ENCODE results near the gene PIP4K2A. TPM values are rescaled to one million over a fixed set of nuclear protein-coding genes. Genes with fewer than 3 reads are reported as not detected.

PIP4K2A gene
- total RNA-seq, 6 donors from 2014 or later: 20.5 to 70.2 (median 34.4) TPM

DNA sequence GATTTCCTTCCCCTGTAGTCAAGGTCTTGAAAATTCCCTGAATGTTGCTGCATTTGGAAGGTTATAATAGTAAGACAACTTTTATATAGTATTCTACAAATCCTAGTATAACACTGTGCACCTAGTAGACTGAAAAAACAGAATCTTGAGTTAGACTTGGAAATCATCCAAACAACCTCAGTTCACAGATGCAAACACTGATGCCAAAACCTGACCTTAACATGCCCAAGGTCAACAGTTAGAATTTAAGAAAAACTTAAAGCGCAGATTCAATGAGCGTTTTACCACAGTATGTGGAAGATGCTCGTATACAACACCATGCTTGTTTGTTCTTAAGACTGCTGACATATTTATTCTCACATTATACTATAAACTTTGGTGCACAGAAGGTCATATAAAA, 3.0 kb downstream of the PIP4K2A start:
- Histone ChIP-seq H3K27ac (no peak overlapping the region), H3K9me3 (no peaks in the 10 kb centered on the region), H3K4me3 (peak overlapping the region in 1 of 4 donors; percentile 98), H3K27me3 (no peaks in the 10 kb centered on the region), H3K36me3 (no peaks in the 10 kb centered on the region), H3K4me1 (peaks cover 13 to 38% (median 30%) of the 10 kb centered on the region in 4 donors)
- ATAC-seq (ENCODE audit: low FRiP score in 2 of 2) (no peak), DNase-seq (no peak)
- 79 to 86% methylated on average over 3 of the region's 3 CpGs for WGBS, 2 donors
- TF ChIP-seq, protein P1, sequence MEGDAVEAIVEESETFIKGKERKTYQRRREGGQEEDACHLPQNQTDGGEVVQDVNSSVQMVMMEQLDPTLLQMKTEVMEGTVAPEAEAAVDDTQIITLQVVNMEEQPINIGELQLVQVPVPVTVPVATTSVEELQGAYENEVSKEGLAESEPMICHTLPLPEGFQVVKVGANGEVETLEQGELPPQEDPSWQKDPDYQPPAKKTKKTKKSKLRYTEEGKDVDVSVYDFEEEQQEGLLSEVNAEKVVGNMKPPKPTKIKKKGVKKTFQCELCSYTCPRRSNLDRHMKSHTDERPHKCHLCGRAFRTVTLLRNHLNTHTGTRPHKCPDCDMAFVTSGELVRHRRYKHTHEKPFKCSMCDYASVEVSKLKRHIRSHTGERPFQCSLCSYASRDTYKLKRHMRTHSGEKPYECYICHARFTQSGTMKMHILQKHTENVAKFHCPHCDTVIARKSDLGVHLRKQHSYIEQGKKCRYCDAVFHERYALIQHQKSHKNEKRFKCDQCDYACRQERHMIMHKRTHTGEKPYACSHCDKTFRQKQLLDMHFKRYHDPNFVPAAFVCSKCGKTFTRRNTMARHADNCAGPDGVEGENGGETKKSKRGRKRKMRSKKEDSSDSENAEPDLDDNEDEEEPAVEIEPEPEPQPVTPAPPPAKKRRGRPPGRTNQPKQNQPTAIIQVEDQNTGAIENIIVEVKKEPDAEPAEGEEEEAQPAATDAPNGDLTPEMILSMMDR (IDR thresholded peaks at IDR 0.05): no peak
- no peak for TF ChIP-seq POLR2AphosphoS5 (IDR thresholded peaks at IDR 0.05)
- TF ChIP-seq EP300 (IDR thresholded peaks at IDR 0.05): no peak
- TF ChIP-seq POLR2A (IDR thresholded peaks at IDR 0.05): no peak

DNA sequence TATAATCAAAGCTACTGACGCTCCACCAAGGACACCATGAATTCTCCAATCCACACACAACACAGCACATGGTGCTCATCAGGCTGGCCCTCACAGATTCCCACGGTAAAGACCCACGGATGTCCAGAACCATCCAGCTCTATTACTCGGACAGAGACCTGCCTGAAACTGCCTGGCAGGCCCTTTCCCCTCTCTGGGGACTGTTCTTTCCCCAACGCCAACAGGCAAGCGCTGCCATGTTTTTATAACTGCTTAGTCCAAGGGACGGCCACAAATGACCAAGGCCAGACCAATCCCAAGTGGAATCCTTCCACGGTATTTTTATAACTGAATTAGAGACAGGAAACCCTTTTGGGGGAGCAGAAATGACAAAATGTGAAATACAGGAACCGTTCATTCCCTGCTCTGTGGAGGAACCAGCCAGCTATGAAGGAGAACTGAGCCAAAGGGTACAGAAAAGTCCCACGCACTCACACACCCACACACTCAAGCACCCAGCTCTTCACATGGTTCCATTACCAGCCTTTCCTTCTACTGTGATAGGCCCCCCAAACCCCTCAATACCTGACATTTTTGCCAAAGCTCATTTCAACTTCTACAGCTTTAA, 4.1 kb downstream of the PIP4K2A start:
- Histone ChIP-seq H3K9me3 (no peaks in the 10 kb centered on the region), H3K27ac (no peak overlapping the region), H3K4me1 (peaks cover 13 to 35% (median 32%) of the 10 kb centered on the region in 4 donors), H3K4me3 (no peak overlapping the region), H3K27me3 (no peaks in the 10 kb centered on the region), H3K36me3 (no peaks in the 10 kb centered on the region)
- TF ChIP-seq POLR2AphosphoS5 (IDR thresholded peaks at IDR 0.05) (no peak), POLR2A (IDR thresholded peaks at IDR 0.05) (no peak), EP300 (IDR thresholded peaks at IDR 0.05) (no peak)
- TF ChIP-seq, protein P1 (IDR thresholded peaks at IDR 0.05): no peak
- WGBS, 2 donors: 78 to 81% methylated on average over 9 to 10 of the region's 10 CpGs
- DNase-seq (no peak), ATAC-seq (ENCODE audit: low FRiP score in 2 of 2) (no peak)

DNA sequence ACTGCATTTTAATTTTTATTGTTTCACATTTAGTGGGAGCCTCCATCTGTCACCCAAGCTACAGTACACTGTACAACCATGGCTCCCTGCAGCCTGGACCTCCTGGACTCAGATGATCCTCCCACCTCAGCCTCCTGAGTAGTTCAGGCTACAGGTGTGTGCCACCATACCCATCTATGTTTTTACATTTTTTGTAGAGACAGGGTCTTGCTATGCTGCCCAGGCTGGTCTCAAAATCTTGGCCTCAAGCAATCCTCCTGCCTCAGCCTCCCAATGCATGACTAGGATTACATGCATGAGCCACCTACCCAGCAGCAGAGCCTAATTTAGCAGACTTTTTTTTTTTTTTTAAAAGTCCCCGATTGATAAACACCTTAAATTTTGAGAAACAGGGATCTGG, 5.6 kb downstream of the PIP4K2A start:
- TF ChIP-seq EP300 (IDR thresholded peaks at IDR 0.05): no peak
- TF ChIP-seq, protein P1 (IDR thresholded peaks at IDR 0.05): no peak
- TF ChIP-seq POLR2A (IDR thresholded peaks at IDR 0.05): no peak
- no peak for TF ChIP-seq POLR2AphosphoS5 (IDR thresholded peaks at IDR 0.05)
- H3K9me3 ChIP-seq: no peaks in the 10 kb centered on the region
- DNase-seq: no peak
- H3K36me3 ChIP-seq: no peaks in the 10 kb centered on the region
- peaks cover 16 to 41% (median 31%) of the 10 kb centered on the region in 4 donors for H3K4me1 ChIP-seq
- no peak overlapping the region for H3K4me3 ChIP-seq
- 87 to 100% methylated on average over 1 of the region's 1 CpG for WGBS, 2 donors
- H3K27me3 ChIP-seq: no peaks in the 10 kb centered on the region
- no peak overlapping the region for H3K27ac ChIP-seq
- no peak for ATAC-seq (ENCODE audit: low FRiP score in 2 of 2)

DNA sequence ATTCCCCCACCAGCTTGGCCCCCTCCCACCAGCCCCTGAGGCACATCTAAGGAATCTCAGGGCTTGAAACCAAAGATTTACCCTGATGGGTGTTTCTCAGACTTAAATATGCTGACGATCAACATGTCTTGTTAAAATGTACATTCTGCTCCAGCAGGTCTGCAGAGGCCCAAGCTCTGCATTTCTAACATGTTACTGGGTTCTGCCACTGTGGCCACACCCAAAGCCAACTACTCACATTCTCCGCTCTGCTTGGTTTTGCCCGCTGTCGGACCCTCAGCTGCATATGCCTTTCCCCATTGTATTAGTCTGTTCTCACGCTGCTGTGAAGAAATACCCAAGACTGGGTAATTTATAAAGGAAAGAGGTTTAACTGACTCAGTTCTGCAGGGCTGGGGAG, 8.9 kb downstream of the PIP4K2A start:
- no peaks in the 10 kb centered on the region for H3K9me3 ChIP-seq
- H3K27ac ChIP-seq: no peak overlapping the region
- ATAC-seq (ENCODE audit: low FRiP score in 2 of 2): no peak
- H3K4me1 ChIP-seq: peaks cover 11 to 39% (median 20%) of the 10 kb centered on the region in 4 donors
- no peak overlapping the region for H3K4me3 ChIP-seq
- no peaks in the 10 kb centered on the region for H3K36me3 ChIP-seq
- no peak for DNase-seq
- no peak for TF ChIP-seq EP300 (IDR thresholded peaks at IDR 0.05)
- H3K27me3 ChIP-seq: no peaks in the 10 kb centered on the region
- WGBS, 2 donors: 91 to 95% methylated on average over 5 of the region's 5 CpGs

DNA sequence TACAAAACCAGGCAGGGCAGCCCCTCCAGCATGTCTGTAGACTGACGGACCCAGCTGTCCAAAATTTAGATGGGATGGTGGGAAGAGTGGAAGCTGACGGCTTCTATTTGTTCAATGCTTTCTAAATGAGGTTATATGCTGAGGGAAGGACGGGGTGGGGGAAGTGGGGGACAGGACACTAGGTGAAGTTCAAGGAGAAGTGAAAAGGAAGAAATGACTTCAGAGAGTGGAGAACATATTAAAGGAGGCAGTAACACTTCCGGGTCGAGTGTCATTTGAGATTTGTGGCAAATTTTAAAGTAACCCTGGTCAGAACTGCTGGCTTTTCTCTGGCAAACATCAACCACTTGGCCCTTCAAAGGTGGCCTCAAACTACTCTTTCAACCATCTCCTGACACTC, 9.4 kb downstream of the PIP4K2A start:
- DNase-seq: no peak
- peak in 1 of 2 donors; percentile 17 for ATAC-seq (ENCODE audit: low FRiP score in 2 of 2)
- Histone ChIP-seq H3K9me3 (no peaks in the 10 kb centered on the region), H3K4me1 (peaks cover 6 to 33% (median 19%) of the 10 kb centered on the region in 4 donors), H3K27me3 (no peaks in the 10 kb centered on the region), H3K27ac (peak overlapping the region in 1 of 4 donors; percentile 26), H3K36me3 (no peaks in the 10 kb centered on the region), H3K4me3 (no peak overlapping the region)
- TF ChIP-seq POLR2A (IDR thresholded peaks at IDR 0.05): no peak
- TF ChIP-seq POLR2AphosphoS5 (IDR thresholded peaks at IDR 0.05): no peak
- TF ChIP-seq, protein P1 (IDR thresholded peaks at IDR 0.05): no peak
- no peak for TF ChIP-seq EP300 (IDR thresholded peaks at IDR 0.05)
- whole genome bisulfite sequencing, 2 donors: 77 to 84% methylated on average over 5 of the region's 5 CpGs
